Measurements from ENCODE around the gene PRR3. TPM values are rescaled to one million over a fixed set of nuclear protein-coding genes. Genes with fewer than 3 reads are reported as not detected.
A peak's percentile ranks its signal among the peaks of the same experiment; 100 is the strongest.

The PRR3 gene
- total and polyA plus RNA-seq, 2 of the 13 experiments (the other 11 are each of a cell fraction or from before 2014, with no cell fraction given), result 14.6 to 21.2 TPM

DNA sequence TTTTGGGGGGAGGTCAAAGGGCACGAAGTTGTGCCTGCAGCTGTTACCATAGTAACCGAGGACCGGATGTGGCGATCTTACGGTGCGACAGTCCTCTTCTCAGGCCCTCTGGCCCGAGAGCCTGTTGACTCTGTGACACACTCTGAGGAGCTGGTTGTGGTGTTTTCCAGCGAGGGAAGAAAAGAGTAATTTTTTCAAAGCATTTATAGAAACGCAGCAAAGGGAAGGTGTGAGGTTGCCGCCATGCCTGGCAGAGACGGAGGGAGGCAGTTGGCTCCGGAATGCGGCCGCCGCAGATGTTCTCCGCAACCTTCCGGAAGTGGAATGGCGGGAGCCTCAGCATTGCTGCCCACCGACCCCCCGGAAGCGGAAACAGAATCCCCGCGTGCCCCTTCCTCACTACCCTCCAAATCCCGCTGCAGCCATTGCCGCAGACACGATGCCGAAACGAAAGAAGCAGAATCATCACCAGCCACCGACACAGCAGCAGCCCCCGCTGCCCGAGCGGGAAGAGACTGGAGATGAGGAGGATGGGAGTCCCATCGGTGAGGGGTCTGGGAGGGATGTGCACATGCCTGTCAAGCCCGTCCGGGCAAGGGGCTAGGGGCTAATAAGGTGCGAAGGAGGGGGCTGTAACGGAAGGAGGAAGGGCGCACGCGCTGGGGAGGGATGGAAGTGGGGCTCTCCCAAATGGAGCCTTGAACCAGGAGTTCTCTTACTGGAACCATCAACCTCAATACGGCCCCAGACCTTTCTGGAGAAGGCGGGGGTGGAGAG, at the start of gene PRR3 (continued):
- TF ChIP-seq, protein P1, sequence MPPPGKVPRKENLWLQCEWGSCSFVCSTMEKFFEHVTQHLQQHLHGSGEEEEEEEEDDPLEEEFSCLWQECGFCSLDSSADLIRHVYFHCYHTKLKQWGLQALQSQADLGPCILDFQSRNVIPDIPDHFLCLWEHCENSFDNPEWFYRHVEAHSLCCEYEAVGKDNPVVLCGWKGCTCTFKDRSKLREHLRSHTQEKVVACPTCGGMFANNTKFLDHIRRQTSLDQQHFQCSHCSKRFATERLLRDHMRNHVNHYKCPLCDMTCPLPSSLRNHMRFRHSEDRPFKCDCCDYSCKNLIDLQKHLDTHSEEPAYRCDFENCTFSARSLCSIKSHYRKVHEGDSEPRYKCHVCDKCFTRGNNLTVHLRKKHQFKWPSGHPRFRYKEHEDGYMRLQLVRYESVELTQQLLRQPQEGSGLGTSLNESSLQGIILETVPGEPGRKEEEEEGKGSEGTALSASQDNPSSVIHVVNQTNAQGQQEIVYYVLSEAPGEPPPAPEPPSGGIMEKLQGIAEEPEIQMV (CRISPR knock-in tag; IDR thresholded peaks at IDR 0.05; ENCODE audit: low read depth), result peak; percentile 89
- no peak; the same call in 1 of the 2 replicates for TF ChIP-seq TOPORS (CRISPR knock-in tag; IDR thresholded peaks at IDR 0.05)
- TF ChIP-seq ATM (IDR thresholded peaks at IDR 0.05; ENCODE audit: borderline replicate concordance), result no peak
- TF ChIP-seq AKAP8 (CRISPR knock-in tag; IDR thresholded peaks at IDR 0.05), result no peak
- peak; percentile 98 for TF ChIP-seq KDM5A (IDR thresholded peaks at IDR 0.05; ENCODE audit: borderline replicate concordance, low read length)
- no peak for TF ChIP-seq ZNF644 (CRISPR knock-in tag; IDR thresholded peaks at IDR 0.05; ENCODE audit: low read depth)
- TF ChIP-seq ARNTL (CRISPR knock-in tag; IDR thresholded peaks at IDR 0.05), result peak; percentile 84
- no peak for TF ChIP-seq ZNF101 (CRISPR knock-in tag; IDR thresholded peaks at IDR 0.05; ENCODE audit: borderline replicate concordance, low read depth)
- no peak for TF ChIP-seq ZNF557 (CRISPR knock-in tag; IDR thresholded peaks at IDR 0.05)
- TF ChIP-seq FOXJ3 (CRISPR knock-in tag; IDR thresholded peaks at IDR 0.05; ENCODE audit: borderline replicate concordance), result no peak
- no peak for TF ChIP-seq FOXP1 (IDR thresholded peaks at IDR 0.05)
- no peak for TF ChIP-seq FOXP1 (CRISPR knock-in tag; IDR thresholded peaks at IDR 0.05)
- no peak for TF ChIP-seq NFYC (CRISPR knock-in tag; IDR thresholded peaks at IDR 0.05)
- TF ChIP-seq, protein P2, sequence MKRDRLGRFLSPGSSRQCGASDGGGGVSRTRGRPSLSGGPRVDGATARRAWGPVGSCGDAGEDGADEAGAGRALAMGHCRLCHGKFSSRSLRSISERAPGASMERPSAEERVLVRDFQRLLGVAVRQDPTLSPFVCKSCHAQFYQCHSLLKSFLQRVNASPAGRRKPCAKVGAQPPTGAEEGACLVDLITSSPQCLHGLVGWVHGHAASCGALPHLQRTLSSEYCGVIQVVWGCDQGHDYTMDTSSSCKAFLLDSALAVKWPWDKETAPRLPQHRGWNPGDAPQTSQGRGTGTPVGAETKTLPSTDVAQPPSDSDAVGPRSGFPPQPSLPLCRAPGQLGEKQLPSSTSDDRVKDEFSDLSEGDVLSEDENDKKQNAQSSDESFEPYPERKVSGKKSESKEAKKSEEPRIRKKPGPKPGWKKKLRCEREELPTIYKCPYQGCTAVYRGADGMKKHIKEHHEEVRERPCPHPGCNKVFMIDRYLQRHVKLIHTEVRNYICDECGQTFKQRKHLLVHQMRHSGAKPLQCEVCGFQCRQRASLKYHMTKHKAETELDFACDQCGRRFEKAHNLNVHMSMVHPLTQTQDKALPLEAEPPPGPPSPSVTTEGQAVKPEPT (CRISPR knock-in tag; IDR thresholded peaks at IDR 0.05; ENCODE audit: low read depth), result peak; percentile 86; the same call in 1 of the 2 replicates
- peak; percentile 66; the same call in 1 of the 2 replicates for TF ChIP-seq MAFG (CRISPR knock-in tag; IDR thresholded peaks at IDR 0.05)
- TF ChIP-seq, protein P3, sequence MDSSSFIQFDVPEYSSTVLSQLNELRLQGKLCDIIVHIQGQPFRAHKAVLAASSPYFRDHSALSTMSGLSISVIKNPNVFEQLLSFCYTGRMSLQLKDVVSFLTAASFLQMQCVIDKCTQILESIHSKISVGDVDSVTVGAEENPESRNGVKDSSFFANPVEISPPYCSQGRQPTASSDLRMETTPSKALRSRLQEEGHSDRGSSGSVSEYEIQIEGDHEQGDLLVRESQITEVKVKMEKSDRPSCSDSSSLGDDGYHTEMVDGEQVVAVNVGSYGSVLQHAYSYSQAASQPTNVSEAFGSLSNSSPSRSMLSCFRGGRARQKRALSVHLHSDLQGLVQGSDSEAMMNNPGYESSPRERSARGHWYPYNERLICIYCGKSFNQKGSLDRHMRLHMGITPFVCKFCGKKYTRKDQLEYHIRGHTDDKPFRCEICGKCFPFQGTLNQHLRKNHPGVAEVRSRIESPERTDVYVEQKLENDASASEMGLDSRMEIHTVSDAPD (CRISPR knock-in tag; IDR thresholded peaks at IDR 0.05), result peak; percentile 92
- TF ChIP-seq ZNF780A (CRISPR knock-in tag; IDR thresholded peaks at IDR 0.05), result peak; percentile 92
- no peak for TF ChIP-seq ZSCAN20 (CRISPR knock-in tag; IDR thresholded peaks at IDR 0.05; ENCODE audit: borderline replicate concordance)
- TF ChIP-seq SRY (CRISPR knock-in tag; IDR thresholded peaks at IDR 0.05), result peak; percentile 80; the same call in 1 of the 2 replicates
- TF ChIP-seq ZBTB7A (CRISPR knock-in tag; IDR thresholded peaks at IDR 0.05), result peak; percentile 100
- peak; percentile 82 for TF ChIP-seq ZNF225 (CRISPR knock-in tag; IDR thresholded peaks at IDR 0.05)
- TF ChIP-seq, protein P4, sequence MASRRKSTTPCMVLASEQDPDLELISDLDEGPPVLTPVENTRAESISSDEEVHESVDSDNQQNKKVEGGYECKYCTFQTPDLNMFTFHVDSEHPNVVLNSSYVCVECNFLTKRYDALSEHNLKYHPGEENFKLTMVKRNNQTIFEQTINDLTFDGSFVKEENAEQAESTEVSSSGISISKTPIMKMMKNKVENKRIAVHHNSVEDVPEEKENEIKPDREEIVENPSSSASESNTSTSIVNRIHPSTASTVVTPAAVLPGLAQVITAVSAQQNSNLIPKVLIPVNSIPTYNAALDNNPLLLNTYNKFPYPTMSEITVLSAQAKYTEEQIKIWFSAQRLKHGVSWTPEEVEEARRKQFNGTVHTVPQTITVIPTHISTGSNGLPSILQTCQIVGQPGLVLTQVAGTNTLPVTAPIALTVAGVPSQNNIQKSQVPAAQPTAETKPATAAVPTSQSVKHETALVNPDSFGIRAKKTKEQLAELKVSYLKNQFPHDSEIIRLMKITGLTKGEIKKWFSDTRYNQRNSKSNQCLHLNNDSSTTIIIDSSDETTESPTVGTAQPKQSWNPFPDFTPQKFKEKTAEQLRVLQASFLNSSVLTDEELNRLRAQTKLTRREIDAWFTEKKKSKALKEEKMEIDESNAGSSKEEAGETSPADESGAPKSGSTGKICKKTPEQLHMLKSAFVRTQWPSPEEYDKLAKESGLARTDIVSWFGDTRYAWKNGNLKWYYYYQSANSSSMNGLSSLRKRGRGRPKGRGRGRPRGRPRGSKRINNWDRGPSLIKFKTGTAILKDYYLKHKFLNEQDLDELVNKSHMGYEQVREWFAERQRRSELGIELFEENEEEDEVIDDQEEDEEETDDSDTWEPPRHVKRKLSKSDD (CRISPR knock-in tag; IDR thresholded peaks at IDR 0.05; ENCODE audit: low read depth), result peak; percentile 88; the same call in 1 of the 2 replicates
- TF ChIP-seq, protein P5, sequence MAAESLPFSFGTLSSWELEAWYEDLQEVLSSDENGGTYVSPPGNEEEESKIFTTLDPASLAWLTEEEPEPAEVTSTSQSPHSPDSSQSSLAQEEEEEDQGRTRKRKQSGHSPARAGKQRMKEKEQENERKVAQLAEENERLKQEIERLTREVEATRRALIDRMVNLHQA (CRISPR knock-in tag; IDR thresholded peaks at IDR 0.05), result no peak
